H9 (cell line): ENCODE measurements around the gene EIF2S2. TPM values are rescaled to one million over a fixed set of nuclear protein-coding genes. Genes with fewer than 3 reads are reported as not detected.

ENCODE experiments used
- DNase-seq: peaks from one replicate; pipeline ENCODE4 v3.0.0-alpha.2; 2017
- H2AFZ ChIP-seq: one replicate; pipeline ENCODE4 v1.6.1; 2013; ENCODE audit warnings: mild to moderate bottlenecking, low read length, control low read depth, moderate library complexity
- H2AK5ac ChIP-seq: 2 replicates; pipeline ENCODE4 v1.6.1; 2013; ENCODE audit warnings: low read length, control low read depth, mixed read lengths; ENCODE audit not compliant: insufficient read length
- H2BK120ac ChIP-seq: one replicate; pipeline ENCODE4 v1.6.1; 2013; ENCODE audit warnings: low read depth, mild to moderate bottlenecking, low read length, control low read depth, inconsistent platforms; ENCODE audit not compliant: poor library complexity, severe bottlenecking
- H2BK12ac ChIP-seq: 2 replicates; pipeline ENCODE4 v1.6.1; 2013; ENCODE audit warnings: low read length, control low read depth, mixed read lengths, low read depth; ENCODE audit not compliant: insufficient read length
- H2BK15ac ChIP-seq: 2 replicates; pipeline ENCODE4 v1.6.1; 2013; ENCODE audit warnings: low read depth, low read length, control low read depth
- H2BK20ac ChIP-seq: one replicate; pipeline ENCODE4 v1.6.1; 2013; ENCODE audit warnings: low read depth, mild to moderate bottlenecking, low read length, control low read depth, inconsistent platforms; ENCODE audit not compliant: poor library complexity, severe bottlenecking
- H2BK5ac ChIP-seq: 2 replicates; pipeline ENCODE4 v1.6.1; 2013; ENCODE audit warnings: low read length, control low read depth, mixed read lengths; ENCODE audit not compliant: insufficient read length
- H3K14ac ChIP-seq: 2 replicates; pipeline ENCODE4 v1.6.1; 2013; ENCODE audit warnings: low read length, control low read depth; ENCODE audit not compliant: insufficient read depth
- H3K18ac ChIP-seq: 2 replicates; pipeline ENCODE4 v1.6.1; 2013; ENCODE audit warnings: low read depth, mild to moderate bottlenecking, mixed read lengths, low read length, control low read depth; ENCODE audit not compliant: insufficient read length
- H3K23ac ChIP-seq: 2 replicates; pipeline ENCODE4 v1.6.1; 2013; ENCODE audit warnings: low read length, control low read depth, mixed read lengths, low read depth; ENCODE audit not compliant: insufficient read length
- H3K23me2 ChIP-seq: 2 replicates; pipeline ENCODE4 v1.6.1; 2013; ENCODE audit warnings: low read depth, mild to moderate bottlenecking, mixed read lengths, low read length, control low read depth; ENCODE audit not compliant: insufficient read length, poor library complexity, severe bottlenecking
- H3K27ac ChIP-seq: 2 replicates; pipeline ENCODE4 v1.5.1; 2013; ENCODE audit warnings: low read length, control low read depth, mixed read lengths, low read depth; ENCODE audit not compliant: insufficient read length
- H3K27me3 ChIP-seq: 2 replicates; pipeline ENCODE4 v1.6.1; 2013; ENCODE audit warnings: low read length, control low read depth, inconsistent platforms; ENCODE audit not compliant: insufficient read depth
- H3K4ac ChIP-seq: 2 replicates; pipeline ENCODE4 v1.6.1; 2013; ENCODE audit warnings: low read depth, mild to moderate bottlenecking, control low read depth, inconsistent platforms, low read length, moderate library complexity
- H3K4me1 ChIP-seq: 2 replicates; pipeline ENCODE4 v1.6.1; 2013; ENCODE audit warnings: low read length, control low read depth, inconsistent platforms; ENCODE audit not compliant: insufficient read depth
- H3K4me2 ChIP-seq: 2 replicates; pipeline ENCODE4 v1.6.1; 2013; ENCODE audit warnings: low read length, control low read depth, mixed read lengths; ENCODE audit not compliant: insufficient read length, insufficient read depth
- H3K56ac ChIP-seq: 2 replicates; pipeline ENCODE4 v1.6.1; 2013; ENCODE audit warnings: low read depth, mild to moderate bottlenecking, mixed read lengths, low read length, control low read depth; ENCODE audit not compliant: insufficient read length
- H3K79me1 ChIP-seq: 2 replicates; pipeline ENCODE4 v1.6.1; 2013; ENCODE audit warnings: low read depth, mild to moderate bottlenecking, moderate library complexity, low read length, control low read depth, inconsistent platforms; ENCODE audit not compliant: insufficient read depth, poor library complexity, severe bottlenecking
- H3K79me2 ChIP-seq: 2 replicates; pipeline ENCODE4 v1.6.1; 2013; ENCODE audit warnings: low read length, control low read depth, inconsistent platforms; ENCODE audit not compliant: insufficient read depth
- H3K9ac ChIP-seq: 2 replicates; pipeline ENCODE4 v1.6.1; 2013; ENCODE audit warnings: low read length, control low read depth, mixed read lengths; ENCODE audit not compliant: insufficient read length; ENCODE audit errors: extremely low read depth
- H3K9me3 ChIP-seq: one replicate; pipeline ENCODE4 v1.6.1; 2013; ENCODE audit warnings: low read depth, low read length, inconsistent platforms; ENCODE audit not compliant: control insufficient read depth
- H3T11ph ChIP-seq: one replicate; pipeline ENCODE4 v1.6.1; 2013; ENCODE audit warnings: mild to moderate bottlenecking, low read length, control low read depth, inconsistent platforms
- H4K20me1 ChIP-seq: one replicate; pipeline ENCODE4 v1.6.1; 2013; ENCODE audit not compliant: control insufficient read depth, insufficient read length, insufficient read depth
- H4K5ac ChIP-seq: 2 replicates; pipeline ENCODE4 v1.6.1; 2013; ENCODE audit warnings: low read depth, mild to moderate bottlenecking, mixed read lengths, low read length, control low read depth; ENCODE audit not compliant: insufficient read length
- H4K8ac ChIP-seq: replicated peaks from 2 replicates; pipeline ENCODE4 v1.6.1; 2013; ENCODE audit warnings: low read length, control low read depth, mixed read lengths, low read depth; ENCODE audit not compliant: insufficient read length
- H4K91ac ChIP-seq: 2 replicates; pipeline ENCODE4 v1.6.1; 2013; ENCODE audit warnings: low read depth, mild to moderate bottlenecking, moderate library complexity, mixed read lengths, low read length, control low read depth; ENCODE audit not compliant: insufficient read length
- H3K27ac Mint-ChIP-seq, 3 experiments: 2 replicates in 2 of 3; 3 replicates in 1 of 3; pipeline ENCODE4 v1.8.0; 2020 to 2021; ENCODE audit warnings: mixed read lengths in 3 of 3, mild to moderate bottlenecking in 1 of 3, moderate library complexity in 1 of 3
- H3K27me3 Mint-ChIP-seq: 2 replicates; pipeline ENCODE4 v1.8.0; 2021; ENCODE audit warnings: low read depth, mild to moderate bottlenecking, moderate library complexity, mixed read lengths
- H3K36me3 Mint-ChIP-seq, 3 experiments: 2 replicates in 2 of 3; 3 replicates in 1 of 3; pipeline ENCODE4 v1.8.0; 2020 to 2021; ENCODE audit warnings: low read depth in 3 of 3, mixed read lengths in 3 of 3; ENCODE audit not compliant: insufficient read depth in 1 of 3
- H3K4me1 Mint-ChIP-seq, 2 experiments: 2 replicates each; pipeline ENCODE4 v1.8.0; 2020; ENCODE audit warnings: mixed read lengths in 2 of 2
- H3K4me3 Mint-ChIP-seq, 2 experiments: 2 replicates in 1 of 2; 3 replicates in 1 of 2; pipeline ENCODE4 v1.8.0; 2020 to 2021; ENCODE audit warnings: mild to moderate bottlenecking in 2 of 2, mixed read lengths in 2 of 2, moderate library complexity in 1 of 2
- H3K9me3 Mint-ChIP-seq, 2 experiments: 2 replicates in 1 of 2; 3 replicates in 1 of 2; pipeline ENCODE4 v1.8.0; 2020; ENCODE audit warnings: mild to moderate bottlenecking in 2 of 2, mixed read lengths in 2 of 2, moderate library complexity in 1 of 2
- WGBS: extraction: QIAGEN DNeasy Blood & Tissue Kit; methylation state at CpG from one replicate; pipeline ENCODE4 v1.1.7; 2013; ENCODE audit warnings: missing lambda C conversion rate, low lambda C conversion rate, mixed read lengths; ENCODE audit not compliant: insufficient read length; ENCODE audit errors: extremely low coverage; 5-methylcytosine and 5-hydroxymethylcytosine counted together
- total RNA-seq: library from RNA; stranded (reverse); gene quantifications from 2 replicates; pipeline ENCODE4 v1.2.1, GENCODE V29; 2021
- TF ChIP-seq, protein P1 (sequence below): fragments of 200-600 bp; sonication (generic); conservative IDR thresholded peaks from 3 replicates; pipeline ENCODE4 v1.8.0; 2021; ENCODE audit warnings: antibody characterized with exemption, mild to moderate bottlenecking

Gene EIF2S2
- total RNA-seq, 1 experiment from 2014 or later, result 188 TPM

DNA sequence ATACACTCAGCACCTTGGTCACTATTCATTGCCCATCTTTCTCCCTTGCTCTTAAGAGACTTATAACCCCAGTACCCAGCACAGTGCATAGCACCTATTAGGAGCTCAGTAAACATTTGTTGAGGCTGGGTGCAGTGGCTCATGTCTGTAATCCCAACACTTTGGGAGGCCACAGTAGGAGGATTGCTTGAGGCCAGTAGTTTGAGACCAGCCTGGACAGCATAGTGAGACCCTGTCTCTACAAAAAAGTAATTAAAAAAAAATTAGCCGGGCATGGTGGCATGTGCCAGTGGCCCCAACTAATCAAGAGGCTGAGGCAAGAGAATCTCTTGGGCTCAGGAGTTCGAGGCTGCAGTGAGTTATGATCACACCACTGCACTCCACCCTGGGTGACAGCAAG, 8.2 kb upstream of the EIF2S2 start:
- no CpG with 5 or more reads among the region's 2 CpGs for WGBS
- no peak overlapping the region for H3K4me3 Mint-ChIP-seq
- no peaks in the 10 kb centered on the region for H3K27me3 ChIP-seq
- no peak overlapping the region for H3K18ac ChIP-seq
- H3K23ac ChIP-seq, result no peak overlapping the region
- no peaks in the 10 kb centered on the region for H3K79me2 ChIP-seq
- no peaks in the 10 kb centered on the region for H3K4me1 ChIP-seq
- no peaks in the 10 kb centered on the region for H3K79me1 ChIP-seq
- no peak overlapping the region for H3T11ph ChIP-seq
- no peak overlapping the region for H3K56ac ChIP-seq
- H3K4me1 Mint-ChIP-seq, result no peaks in the 10 kb centered on the region
- no peak overlapping the region for H2BK20ac ChIP-seq
- TF ChIP-seq, protein P1, sequence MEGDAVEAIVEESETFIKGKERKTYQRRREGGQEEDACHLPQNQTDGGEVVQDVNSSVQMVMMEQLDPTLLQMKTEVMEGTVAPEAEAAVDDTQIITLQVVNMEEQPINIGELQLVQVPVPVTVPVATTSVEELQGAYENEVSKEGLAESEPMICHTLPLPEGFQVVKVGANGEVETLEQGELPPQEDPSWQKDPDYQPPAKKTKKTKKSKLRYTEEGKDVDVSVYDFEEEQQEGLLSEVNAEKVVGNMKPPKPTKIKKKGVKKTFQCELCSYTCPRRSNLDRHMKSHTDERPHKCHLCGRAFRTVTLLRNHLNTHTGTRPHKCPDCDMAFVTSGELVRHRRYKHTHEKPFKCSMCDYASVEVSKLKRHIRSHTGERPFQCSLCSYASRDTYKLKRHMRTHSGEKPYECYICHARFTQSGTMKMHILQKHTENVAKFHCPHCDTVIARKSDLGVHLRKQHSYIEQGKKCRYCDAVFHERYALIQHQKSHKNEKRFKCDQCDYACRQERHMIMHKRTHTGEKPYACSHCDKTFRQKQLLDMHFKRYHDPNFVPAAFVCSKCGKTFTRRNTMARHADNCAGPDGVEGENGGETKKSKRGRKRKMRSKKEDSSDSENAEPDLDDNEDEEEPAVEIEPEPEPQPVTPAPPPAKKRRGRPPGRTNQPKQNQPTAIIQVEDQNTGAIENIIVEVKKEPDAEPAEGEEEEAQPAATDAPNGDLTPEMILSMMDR, result no peak
- no peak overlapping the region for H3K14ac ChIP-seq
- no peak overlapping the region for H3K27ac Mint-ChIP-seq
- H2BK120ac ChIP-seq, result no peak overlapping the region
- no peaks in the 10 kb centered on the region for H3K9me3 ChIP-seq
- no peak overlapping the region for H3K4ac ChIP-seq
- H3K23me2 ChIP-seq, result no peaks in the 10 kb centered on the region
- H3K27ac ChIP-seq, result no peak overlapping the region
- no peak overlapping the region for H2AFZ ChIP-seq
- DNase-seq, result no peak
- H3K27me3 Mint-ChIP-seq, result peaks cover 20% of the 10 kb centered on the region
- no peak overlapping the region for H2AK5ac ChIP-seq
- H4K5ac ChIP-seq, result no peak overlapping the region
- no peak overlapping the region for H2BK5ac ChIP-seq
- no peak overlapping the region for H2BK15ac ChIP-seq
- no peaks in the 10 kb centered on the region for H3K9me3 Mint-ChIP-seq
- no peak overlapping the region for H2BK12ac ChIP-seq
- H3K9ac ChIP-seq, result no peak overlapping the region
- H4K20me1 ChIP-seq, result no peaks in the 10 kb centered on the region
- no peaks in the 10 kb centered on the region for H3K36me3 Mint-ChIP-seq
- no peak overlapping the region for H4K91ac ChIP-seq
- no peak overlapping the region for H3K4me2 ChIP-seq
- H4K8ac ChIP-seq, result no peak overlapping the region
